ENCODE results near the gene C11orf97.

C11orf97 gene

DNA sequence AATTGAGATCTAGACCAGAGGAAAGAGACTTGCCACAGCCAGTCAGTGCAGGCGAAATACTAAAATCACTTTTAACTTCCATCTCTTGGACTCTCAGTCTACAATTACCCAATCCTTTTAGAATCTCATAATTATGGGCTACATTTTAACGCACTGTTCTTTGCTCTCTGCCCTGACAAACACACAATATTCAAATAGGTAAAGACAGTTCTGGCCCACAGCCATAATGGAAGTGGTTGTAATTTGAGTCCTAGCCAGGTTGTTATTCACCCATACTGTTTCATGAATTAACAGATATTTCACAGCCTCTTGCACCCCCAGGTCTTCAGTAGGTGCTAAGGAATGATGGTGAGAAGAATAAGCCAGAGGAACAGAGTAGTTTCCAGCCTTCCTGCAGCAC lies 830 bp downstream of the C11orf97 start:
- H3K9me3 ChIP-seq (ENCODE audit: severe bottlenecking), result no peaks in the 10 kb centered on the region
- H3K27me3 ChIP-seq (ENCODE audit: insufficient read depth, poor library complexity, severe bottlenecking), result no peaks in the 10 kb centered on the region
- no peak overlapping the region for H3K27ac ChIP-seq (ENCODE audit: poor library complexity, severe bottlenecking)
- ATAC-seq (ENCODE audit: low read depth) (peak; percentile 74), DNase-seq (ENCODE audit: low spot score) (no peak)
- TF ChIP-seq, protein P1, sequence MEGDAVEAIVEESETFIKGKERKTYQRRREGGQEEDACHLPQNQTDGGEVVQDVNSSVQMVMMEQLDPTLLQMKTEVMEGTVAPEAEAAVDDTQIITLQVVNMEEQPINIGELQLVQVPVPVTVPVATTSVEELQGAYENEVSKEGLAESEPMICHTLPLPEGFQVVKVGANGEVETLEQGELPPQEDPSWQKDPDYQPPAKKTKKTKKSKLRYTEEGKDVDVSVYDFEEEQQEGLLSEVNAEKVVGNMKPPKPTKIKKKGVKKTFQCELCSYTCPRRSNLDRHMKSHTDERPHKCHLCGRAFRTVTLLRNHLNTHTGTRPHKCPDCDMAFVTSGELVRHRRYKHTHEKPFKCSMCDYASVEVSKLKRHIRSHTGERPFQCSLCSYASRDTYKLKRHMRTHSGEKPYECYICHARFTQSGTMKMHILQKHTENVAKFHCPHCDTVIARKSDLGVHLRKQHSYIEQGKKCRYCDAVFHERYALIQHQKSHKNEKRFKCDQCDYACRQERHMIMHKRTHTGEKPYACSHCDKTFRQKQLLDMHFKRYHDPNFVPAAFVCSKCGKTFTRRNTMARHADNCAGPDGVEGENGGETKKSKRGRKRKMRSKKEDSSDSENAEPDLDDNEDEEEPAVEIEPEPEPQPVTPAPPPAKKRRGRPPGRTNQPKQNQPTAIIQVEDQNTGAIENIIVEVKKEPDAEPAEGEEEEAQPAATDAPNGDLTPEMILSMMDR (IDR thresholded peaks at IDR 0.05; ENCODE audit: poor library complexity, severe bottlenecking), result no peak
- no peak overlapping the region for H3K4me3 ChIP-seq (ENCODE audit: severe bottlenecking)
- H3K36me3 ChIP-seq (ENCODE audit: low read depth), result no peaks in the 10 kb centered on the region
- peaks cover 7% of the 10 kb centered on the region for H3K4me1 ChIP-seq (ENCODE audit: insufficient read depth, poor library complexity, severe bottlenecking)

DNA sequence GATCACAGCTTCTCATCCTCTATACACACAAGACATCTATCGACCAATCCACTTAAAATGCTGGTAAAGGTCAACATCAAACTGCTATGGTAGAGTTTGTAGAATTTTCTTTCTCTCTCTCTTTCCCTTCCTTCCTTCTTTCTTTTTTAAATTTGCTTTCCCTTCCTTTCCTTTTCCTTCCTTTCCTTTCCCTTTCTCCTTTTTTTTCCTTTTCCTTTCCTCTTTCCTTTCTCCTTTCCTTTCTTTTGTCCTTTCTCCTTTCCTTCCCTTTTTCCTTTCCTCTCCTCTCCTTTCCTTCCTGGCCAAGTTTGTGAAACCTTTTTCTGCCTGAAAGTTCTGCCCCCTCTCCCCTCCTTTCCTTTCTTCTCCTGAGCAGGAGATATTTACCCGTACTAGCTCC lies 3.1 kb downstream of the C11orf97 start:
- no peaks in the 10 kb centered on the region for H3K9me3 ChIP-seq (ENCODE audit: severe bottlenecking)
- TF ChIP-seq, protein P1 (IDR thresholded peaks at IDR 0.05; ENCODE audit: poor library complexity, severe bottlenecking), result no peak

DNA sequence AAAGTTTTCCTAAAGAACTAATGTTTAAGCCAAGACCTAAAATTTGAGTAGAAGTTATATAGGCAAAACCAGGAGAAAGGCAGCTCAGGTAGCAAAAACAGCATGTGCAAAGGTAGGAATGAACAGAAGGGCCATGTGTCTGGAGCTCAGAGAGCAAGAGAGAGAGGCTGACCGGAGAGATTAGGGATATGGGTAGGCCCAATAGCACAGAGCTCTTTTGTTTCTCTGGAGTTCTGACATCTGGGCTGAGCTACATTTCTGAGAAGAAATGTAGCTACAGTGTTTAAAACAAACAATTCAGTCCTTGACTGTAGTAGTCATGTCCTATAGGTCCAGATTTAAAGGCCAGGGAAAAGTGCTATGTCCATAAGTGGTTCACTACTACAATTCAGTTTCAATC lies 4.5 kb downstream of the C11orf97 start:
- no peak for ATAC-seq (ENCODE audit: low read depth)
- no peaks in the 10 kb centered on the region for H3K9me3 ChIP-seq (ENCODE audit: severe bottlenecking)
- peaks cover 7% of the 10 kb centered on the region for H3K4me1 ChIP-seq (ENCODE audit: insufficient read depth, poor library complexity, severe bottlenecking)

More for the DNA sequence above, 3.1 kb downstream of the C11orf97 start:
- Histone ChIP-seq H3K4me1 (ENCODE audit: insufficient read depth, poor library complexity, severe bottlenecking) (peaks cover 7% of the 10 kb centered on the region), H3K36me3 (ENCODE audit: low read depth) (no peaks in the 10 kb centered on the region), H3K27me3 (ENCODE audit: insufficient read depth, poor library complexity, severe bottlenecking) (no peaks in the 10 kb centered on the region), H3K4me3 (ENCODE audit: severe bottlenecking) (no peak overlapping the region), H3K27ac (ENCODE audit: poor library complexity, severe bottlenecking) (no peak overlapping the region)
- ATAC-seq (ENCODE audit: low read depth) (no peak), DNase-seq (ENCODE audit: low spot score) (no peak)

GRCh38 chr11:94518300-94518699 lies 6.0 kb downstream of the C11orf97 start:
- DNase-seq (ENCODE audit: low spot score) (no peak), ATAC-seq (ENCODE audit: low read depth) (no peak)
- peaks cover 3% of the 10 kb centered on the region for H3K4me1 ChIP-seq (ENCODE audit: insufficient read depth, poor library complexity, severe bottlenecking)
- H3K27me3 ChIP-seq (ENCODE audit: insufficient read depth, poor library complexity, severe bottlenecking), result no peaks in the 10 kb centered on the region
- no peak overlapping the region for H3K4me3 ChIP-seq (ENCODE audit: severe bottlenecking)
- H3K27ac ChIP-seq (ENCODE audit: poor library complexity, severe bottlenecking), result no peak overlapping the region
- TF ChIP-seq, protein P1 (IDR thresholded peaks at IDR 0.05; ENCODE audit: poor library complexity, severe bottlenecking), result no peak
- H3K36me3 ChIP-seq (ENCODE audit: low read depth), result no peaks in the 10 kb centered on the region
- H3K9me3 ChIP-seq (ENCODE audit: severe bottlenecking), result no peaks in the 10 kb centered on the region

More for the DNA sequence above, 4.5 kb downstream of the C11orf97 start:
- H3K36me3 ChIP-seq (ENCODE audit: low read depth), result no peaks in the 10 kb centered on the region
- TF ChIP-seq, protein P1 (IDR thresholded peaks at IDR 0.05; ENCODE audit: poor library complexity, severe bottlenecking), result no peak
- DNase-seq (ENCODE audit: low spot score), result no peak
- H3K4me3 ChIP-seq (ENCODE audit: severe bottlenecking), result no peak overlapping the region
- no peaks in the 10 kb centered on the region for H3K27me3 ChIP-seq (ENCODE audit: insufficient read depth, poor library complexity, severe bottlenecking)
- H3K27ac ChIP-seq (ENCODE audit: poor library complexity, severe bottlenecking), result no peak overlapping the region

DNA sequence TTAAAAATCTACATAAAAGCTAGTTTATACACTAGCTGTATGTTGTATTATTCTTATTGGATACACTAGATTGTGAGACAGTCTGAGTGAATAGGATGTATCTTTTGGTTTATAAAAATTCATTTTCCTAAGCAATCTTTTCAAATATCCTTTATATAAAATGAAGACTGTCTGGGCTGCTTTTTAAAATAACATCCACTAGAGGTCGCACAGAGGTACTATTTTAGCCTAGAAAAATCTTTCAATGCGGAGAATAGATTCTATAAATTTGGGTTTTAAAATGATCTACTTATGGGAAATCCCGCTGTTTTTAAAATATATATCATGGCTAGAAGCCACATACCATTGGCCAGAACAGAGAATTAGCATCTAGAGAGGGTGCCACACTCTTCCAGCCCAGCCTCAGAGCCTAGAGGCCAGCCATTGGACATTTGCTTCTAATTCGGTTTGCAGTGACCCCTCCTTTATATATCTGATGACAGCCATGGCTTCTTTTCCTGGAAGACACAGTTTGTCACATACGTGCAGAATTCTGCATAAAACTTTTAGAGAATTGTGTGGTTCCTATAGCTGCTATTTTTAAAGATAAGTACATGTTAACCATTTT lies 7.3 kb downstream of the C11orf97 start:
- TF ChIP-seq, protein P1 (IDR thresholded peaks at IDR 0.05; ENCODE audit: poor library complexity, severe bottlenecking), result peak; percentile 92
- Histone ChIP-seq H3K36me3 (ENCODE audit: low read depth) (no peaks in the 10 kb centered on the region), H3K27me3 (ENCODE audit: insufficient read depth, poor library complexity, severe bottlenecking) (no peaks in the 10 kb centered on the region), H3K4me1 (ENCODE audit: insufficient read depth, poor library complexity, severe bottlenecking) (no peaks in the 10 kb centered on the region), H3K4me3 (ENCODE audit: severe bottlenecking) (no peak overlapping the region), H3K27ac (ENCODE audit: poor library complexity, severe bottlenecking) (no peak overlapping the region), H3K9me3 (ENCODE audit: severe bottlenecking) (no peaks in the 10 kb centered on the region)
- no peak for DNase-seq (ENCODE audit: low spot score)
- ATAC-seq (ENCODE audit: low read depth), result no peak; the same call in 2 of the 3 replicates

Data from RWPE2 (cell line).